Hepatocyte (in vitro differentiated cells): Measurements from ENCODE around the gene OR52A1. TPM values are rescaled to one million over a fixed set of nuclear protein-coding genes. Genes with fewer than 3 reads are reported as not detected.
"Not testable (repeated sequence)": the region's sequence is repeated elsewhere in the genome, so short reads cannot be mapped to it uniquely, and the experiment has no call there.

ENCODE experiments used
- DNase-seq: peaks from one replicate; pipeline ENCODE4 v3.0.0-alpha.2; 2016; ENCODE audit warnings: low spot score
- H2AFZ ChIP-seq: fragments of 200-600 bp; sonication (generic); 2 replicates; pipeline ENCODE4 v1.6.0; 2016; ENCODE audit warnings: antibody characterized with exemption, mild to moderate bottlenecking
- H3K27ac ChIP-seq: fragments of 200-600 bp; sonication (generic); 2 replicates; pipeline ENCODE4 v1.5.1; 2016; ENCODE audit warnings: mild to moderate bottlenecking
- H3K27me3 ChIP-seq: fragments of 200-600 bp; sonication (generic); 2 replicates; pipeline ENCODE4 v1.6.1; 2016
- H3K36me3 ChIP-seq: fragments of 200-600 bp; sonication (generic); replicated peaks from 2 replicates; pipeline ENCODE4 v1.5.1; 2016; ENCODE audit warnings: low read depth; ENCODE audit not compliant: insufficient read depth
- H3K4me1 ChIP-seq: fragments of 200-600 bp; sonication (generic); 2 replicates; pipeline ENCODE4 v1.5.1; 2016; ENCODE audit warnings: mild to moderate bottlenecking, moderate library complexity; ENCODE audit not compliant: insufficient read depth
- H3K4me2 ChIP-seq: fragments of 200-600 bp; sonication (generic); 2 replicates; pipeline ENCODE4 v1.6.0; 2016
- H3K4me3 ChIP-seq: fragments of 200-600 bp; sonication (generic); 2 replicates; pipeline ENCODE4 v1.5.1; 2016; ENCODE audit warnings: mild to moderate bottlenecking
- H3K79me2 ChIP-seq: fragments of 200-600 bp; sonication (generic); 2 replicates; pipeline ENCODE4 v1.6.0; 2017; ENCODE audit warnings: mild to moderate bottlenecking
- H3K9me2 ChIP-seq: fragments of 200-600 bp; sonication (generic); replicated peaks from 2 replicates; pipeline ENCODE4 v1.6.0; 2017; ENCODE audit warnings: mild to moderate bottlenecking; ENCODE audit not compliant: insufficient read depth
- H3K9me3 ChIP-seq: fragments of 200-600 bp; sonication (generic); 2 replicates; pipeline ENCODE4 v1.5.1; 2016; ENCODE audit warnings: low read depth, mild to moderate bottlenecking
- H4K20me1 ChIP-seq: fragments of 200-600 bp; sonication (generic); 2 replicates; pipeline ENCODE4 v1.6.0; 2016; ENCODE audit warnings: mild to moderate bottlenecking; ENCODE audit not compliant: insufficient read depth, poor library complexity, severe bottlenecking
- EZH2 ChIP-seq: fragments of 200-600 bp; sonication (generic); IDR thresholded peaks from 2 replicates; pipeline ENCODE4 v1.6.1; 2016; ENCODE audit warnings: antibody characterized with exemption, mild to moderate bottlenecking, borderline replicate concordance
- EZH2phosphoT487 ChIP-seq: fragments of 200-600 bp; sonication (generic); IDR thresholded peaks from one replicate; pipeline ENCODE4 v1.6.1; 2018; ENCODE audit warnings: antibody characterized with exemption, mild to moderate bottlenecking, low read depth, moderate library complexity; ENCODE audit not compliant: unreplicated experiment, severe bottlenecking
- whole genome bisulfite sequencing: methylation state at CpG from one replicate; pipeline ENCODE4 v1.1.6; 2016; ENCODE audit warnings: low lambda C conversion rate; ENCODE audit errors: missing lambda C conversion rate; 5-methylcytosine and 5-hydroxymethylcytosine counted together
- polyA plus RNA-seq: library from polyadenylated mRNA; unstranded; fragments of >200 nt; fragmentation: Nextera tagmentation; extraction: Ambion mirVana; gene quantifications from 2 replicates; pipeline ENCODE4 v1.2.1, GENCODE V29; 2016
- total RNA-seq: library from RNA; depleted of rRNA; stranded (reverse); fragments of >200 nt; gene quantifications from 2 replicates; pipeline ENCODE4 v1.2.3, GENCODE V29; 2014
- TF ChIP-seq, protein P1 (sequence below): fragments of 200-600 bp; sonication (generic); IDR thresholded peaks from 2 replicates; pipeline ENCODE4 v1.5.1; 2016; ENCODE audit warnings: antibody characterized with exemption, mild to moderate bottlenecking; ENCODE audit not compliant: poor library complexity

OR52A1 gene
- total and polyA plus RNA-seq, 2 experiments from 2014 or later = not detected

DNA sequence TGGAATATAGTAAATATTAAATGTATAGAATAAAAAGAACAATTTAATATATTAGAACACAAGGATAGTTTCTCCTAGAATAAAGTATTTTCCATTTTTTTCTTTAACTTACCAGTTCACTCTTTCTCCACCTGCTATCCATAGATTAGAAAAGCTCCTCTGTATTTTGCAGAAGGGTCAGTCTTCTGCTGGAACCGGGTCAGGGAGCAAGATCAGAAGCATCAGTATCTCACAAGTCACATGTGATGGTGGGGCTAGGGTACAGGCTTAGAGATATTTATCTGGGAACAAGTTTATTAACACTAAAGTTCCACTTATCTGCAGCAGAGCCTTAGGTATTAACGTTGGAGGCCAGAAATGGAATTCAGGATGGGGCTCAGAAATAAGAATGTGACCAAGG is 17.3 kb upstream of the OR52A1 start:
- no peak overlapping the region for H3K4me2 ChIP-seq
- no peaks in the 10 kb centered on the region for H4K20me1 ChIP-seq
- WGBS = 70% methylated on average over 2 of the region's 2 CpGs
- no peaks in the 10 kb centered on the region for H3K36me3 ChIP-seq
- DNase-seq = no peak
- no peaks in the 10 kb centered on the region for H3K9me2 ChIP-seq
- H3K27me3 ChIP-seq = no peaks in the 10 kb centered on the region
- H2AFZ ChIP-seq = no peak overlapping the region
- H3K4me1 ChIP-seq = no peaks in the 10 kb centered on the region
- no peak overlapping the region for H3K27ac ChIP-seq
- no peaks in the 10 kb centered on the region for H3K9me3 ChIP-seq
- TF ChIP-seq EZH2 (no peak), EZH2phosphoT487 (no peak)
- TF ChIP-seq, protein P1, sequence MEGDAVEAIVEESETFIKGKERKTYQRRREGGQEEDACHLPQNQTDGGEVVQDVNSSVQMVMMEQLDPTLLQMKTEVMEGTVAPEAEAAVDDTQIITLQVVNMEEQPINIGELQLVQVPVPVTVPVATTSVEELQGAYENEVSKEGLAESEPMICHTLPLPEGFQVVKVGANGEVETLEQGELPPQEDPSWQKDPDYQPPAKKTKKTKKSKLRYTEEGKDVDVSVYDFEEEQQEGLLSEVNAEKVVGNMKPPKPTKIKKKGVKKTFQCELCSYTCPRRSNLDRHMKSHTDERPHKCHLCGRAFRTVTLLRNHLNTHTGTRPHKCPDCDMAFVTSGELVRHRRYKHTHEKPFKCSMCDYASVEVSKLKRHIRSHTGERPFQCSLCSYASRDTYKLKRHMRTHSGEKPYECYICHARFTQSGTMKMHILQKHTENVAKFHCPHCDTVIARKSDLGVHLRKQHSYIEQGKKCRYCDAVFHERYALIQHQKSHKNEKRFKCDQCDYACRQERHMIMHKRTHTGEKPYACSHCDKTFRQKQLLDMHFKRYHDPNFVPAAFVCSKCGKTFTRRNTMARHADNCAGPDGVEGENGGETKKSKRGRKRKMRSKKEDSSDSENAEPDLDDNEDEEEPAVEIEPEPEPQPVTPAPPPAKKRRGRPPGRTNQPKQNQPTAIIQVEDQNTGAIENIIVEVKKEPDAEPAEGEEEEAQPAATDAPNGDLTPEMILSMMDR = no peak
- H3K4me3 ChIP-seq = no peak overlapping the region
- no peaks in the 10 kb centered on the region for H3K79me2 ChIP-seq

DNA sequence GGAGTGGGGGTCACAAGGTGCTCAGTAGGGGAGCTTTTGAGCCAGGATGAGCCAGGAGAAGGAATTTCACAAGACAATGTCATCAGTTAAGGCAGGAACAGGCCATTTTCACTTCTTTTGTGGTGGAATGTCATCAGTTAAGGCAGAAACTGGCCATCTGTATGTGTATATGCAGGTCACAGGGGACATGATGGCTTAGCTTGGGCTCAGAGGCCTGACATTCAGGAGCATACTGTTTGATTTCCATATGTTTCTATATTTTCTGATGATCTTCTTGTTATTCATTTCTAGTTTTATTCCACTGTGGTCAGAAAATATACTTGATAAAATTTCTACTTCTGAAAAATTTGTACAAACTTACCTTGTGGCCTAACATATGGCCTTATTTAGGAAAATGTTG is 11.3 kb upstream of the OR52A1 start:
- H3K9me3 ChIP-seq, H3K79me2 ChIP-seq, DNase-seq, H3K27ac ChIP-seq, H3K4me1 ChIP-seq, H3K4me2 ChIP-seq, H3K27me3 ChIP-seq, H3K9me2 ChIP-seq, H2AFZ ChIP-seq, H3K4me3 ChIP-seq, H3K36me3 ChIP-seq, H4K20me1 ChIP-seq: not testable (repeated sequence)

DNA sequence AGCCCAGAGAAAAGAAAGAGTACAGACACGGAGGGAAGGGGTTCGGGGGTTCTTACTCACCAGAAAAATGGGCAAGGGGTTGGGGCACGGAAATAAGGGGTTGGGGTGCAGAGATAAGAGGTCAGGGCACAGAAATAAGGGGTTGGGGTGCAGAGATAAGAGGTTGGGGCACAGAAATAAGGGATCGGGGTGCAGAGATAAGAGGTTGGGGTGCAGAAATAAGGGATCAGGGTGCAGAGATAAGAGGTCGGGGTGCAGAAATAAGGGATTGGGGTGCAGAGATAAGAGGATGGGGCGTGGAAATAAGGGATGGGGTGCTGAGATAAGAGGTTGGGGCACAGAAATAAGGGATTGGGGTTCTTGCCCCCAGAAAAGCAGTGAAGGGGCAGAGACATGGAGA is 10.2 kb upstream of the OR52A1 start:
- H2AFZ ChIP-seq, H3K36me3 ChIP-seq, H4K20me1 ChIP-seq, DNase-seq, H3K79me2 ChIP-seq, H3K4me3 ChIP-seq, H3K27me3 ChIP-seq, H3K4me2 ChIP-seq, H3K27ac ChIP-seq, H3K4me1 ChIP-seq, H3K9me2 ChIP-seq, H3K9me3 ChIP-seq: not testable (repeated sequence)
- 79% methylated on average over 6 of the region's 6 CpGs for WGBS

DNA sequence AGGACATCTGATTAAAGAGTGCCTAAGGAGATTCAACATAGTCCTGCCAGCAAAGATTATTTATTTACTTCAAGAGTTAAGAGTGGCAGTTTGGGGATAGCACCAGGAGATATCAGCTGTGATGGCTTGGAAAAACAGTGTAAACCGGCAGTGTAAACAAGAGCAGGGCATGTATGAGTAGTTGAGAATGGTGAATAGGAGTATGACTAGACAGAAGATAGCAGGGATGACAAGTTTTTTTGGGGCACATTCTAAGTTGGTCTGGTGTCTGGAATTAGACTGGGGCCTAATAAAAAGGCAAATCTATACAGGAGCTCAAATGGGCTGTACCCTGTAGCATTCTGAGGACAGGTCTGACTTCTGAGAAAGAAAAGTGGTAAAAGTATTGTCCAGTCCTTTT is 6.5 kb upstream of the OR52A1 start:
- H3K4me2 ChIP-seq, H3K4me1 ChIP-seq, DNase-seq, H2AFZ ChIP-seq, H4K20me1 ChIP-seq, H3K9me3 ChIP-seq, H3K9me2 ChIP-seq, H3K36me3 ChIP-seq, H3K79me2 ChIP-seq, H3K4me3 ChIP-seq, H3K27ac ChIP-seq, H3K27me3 ChIP-seq: not testable (repeated sequence)
- 63% methylated on average over 1 of the region's 1 CpG for WGBS

DNA sequence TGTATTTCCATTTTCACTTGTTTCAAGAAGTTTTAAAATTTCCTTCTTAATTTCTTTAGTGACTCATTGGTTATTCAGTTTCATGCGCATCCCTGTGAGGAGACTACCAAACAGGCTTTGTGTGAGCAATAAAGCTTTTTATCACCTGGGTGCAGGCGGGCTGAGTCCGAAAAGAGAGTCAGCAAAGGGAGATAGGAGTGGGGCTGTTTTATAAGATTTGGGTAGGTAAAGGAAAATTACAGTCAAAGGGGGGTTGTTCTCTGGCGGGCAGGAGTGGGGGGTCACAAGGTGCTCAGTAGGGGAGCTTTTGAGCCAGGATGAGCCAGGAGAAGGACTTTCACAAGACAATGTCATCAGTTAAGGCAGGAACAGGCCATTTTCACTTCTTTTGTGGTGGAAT is 5.7 kb upstream of the OR52A1 start:
- not testable (repeated sequence) for H3K36me3 ChIP-seq, H2AFZ ChIP-seq, H3K9me3 ChIP-seq, H3K27ac ChIP-seq, DNase-seq, H3K27me3 ChIP-seq, H3K4me3 ChIP-seq, H4K20me1 ChIP-seq, H3K4me1 ChIP-seq, H3K4me2 ChIP-seq, H3K79me2 ChIP-seq, H3K9me2 ChIP-seq
- WGBS = 95% methylated on average over 4 of the region's 4 CpGs

DNA sequence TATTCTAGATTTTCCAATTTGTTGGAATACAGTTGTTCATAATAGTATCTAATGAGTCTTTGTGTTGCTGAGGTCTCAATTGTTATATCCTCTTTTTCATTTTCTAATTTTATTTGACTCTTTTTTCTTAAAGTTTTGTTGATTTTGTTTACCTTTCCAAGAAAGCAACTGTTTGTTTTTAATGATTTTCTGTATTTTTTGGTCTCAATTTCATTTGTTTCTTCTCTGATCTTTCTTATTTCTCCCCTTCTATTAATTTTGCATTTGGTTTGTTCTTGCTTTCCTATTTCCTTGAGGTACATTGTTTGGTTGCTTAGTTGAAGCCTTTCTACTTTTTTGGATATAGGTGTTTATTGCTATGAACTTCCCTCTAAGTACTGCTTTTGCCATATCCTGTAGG is 5.2 kb upstream of the OR52A1 start:
- TF ChIP-seq, protein P1 = no peak
- no peak for TF ChIP-seq EZH2phosphoT487
- TF ChIP-seq EZH2 = no peak
- Histone ChIP-seq H3K79me2 (no peaks in the 10 kb centered on the region), H3K27ac (no peak overlapping the region), H3K27me3 (peaks cover 4% of the 10 kb centered on the region), H3K4me3 (no peak overlapping the region), H3K9me2 (no peaks in the 10 kb centered on the region), H3K4me2 (no peak overlapping the region), H3K4me1 (no peaks in the 10 kb centered on the region), H3K9me3 (no peaks in the 10 kb centered on the region), H3K36me3 (no peaks in the 10 kb centered on the region), H4K20me1 (no peaks in the 10 kb centered on the region), H2AFZ (no peak overlapping the region)
- no peak for DNase-seq
